Bronchial epithelial cell (primary cell): ENCODE results near the gene DMAC1. TPM values are rescaled to one million over a fixed set of nuclear protein-coding genes. Genes with fewer than 3 reads are reported as not detected.

Experiments
- DNase-seq: peaks from one replicate; pipeline ENCODE4 v3.0.0-alpha.2; 2010; ENCODE audit warnings: low read depth
- FAIRE-seq: peaks from 2 replicates; lab custom pipeline; 2011; peaks lifted over from hg19 to GRCh38; lab: Jason Lieb, UNC
- H3K27me3 ChIP-seq: 2 replicates; pipeline ENCODE4 v1.5.1; 2011; ENCODE audit warnings: low read length; ENCODE audit not compliant: control insufficient read depth, insufficient read depth
- H3K36me3 ChIP-seq: 2 replicates; pipeline ENCODE4 v1.5.1; 2011; ENCODE audit warnings: low read length; ENCODE audit not compliant: control insufficient read depth, insufficient read depth
- H3K4me3 ChIP-seq: 2 replicates; pipeline ENCODE4 v1.5.1; 2011; ENCODE audit warnings: mild to moderate bottlenecking, low read depth, low read length, control low read depth
- CTCF ChIP-seq: IDR thresholded peaks from 2 replicates; pipeline ENCODE4 v1.5.1; 2011; ENCODE audit warnings: mild to moderate bottlenecking, moderate library complexity, low read length, control low read depth, inconsistent platforms; ENCODE audit not compliant: insufficient read depth, severe bottlenecking
- total RNA-seq: library from RNA; depleted of rRNA; stranded (reverse); fragments of >200 nt; gene quantifications from 2 replicates; pipeline ENCODE4 v1.2.1, GENCODE V29; 2014

Gene DMAC1
- total RNA-seq, 1 donor from 2014 or later: 10.8 TPM

- Histone ChIP-seq H3K4me3 (no peak overlapping the region), H3K27me3 (no peaks in the 10 kb centered on the region), H3K36me3 (peaks cover 4% of the 10 kb centered on the region)
- no peak for TF ChIP-seq CTCF
- no peak for FAIRE-seq
- no peak for DNase-seq
Measured at GRCh38 chr9:7791394-7791793, 8.2 kb downstream of the DMAC1 start.

- TF ChIP-seq CTCF: no peak
- H3K27me3 ChIP-seq: no peaks in the 10 kb centered on the region
Measured at GRCh38 chr9:7790819-7791182, 8.8 kb downstream of the DMAC1 start.

GRCh38 chr9:7790022-7790818, 9.4 kb downstream of the DMAC1 start:
- FAIRE-seq (no peak), DNase-seq (no peak)
- peaks cover 1% of the 10 kb centered on the region for H3K36me3 ChIP-seq
- H3K4me3 ChIP-seq: no peak overlapping the region
- no peaks in the 10 kb centered on the region for H3K27me3 ChIP-seq
- TF ChIP-seq CTCF: no peak

More at GRCh38 chr9:7790819-7791182, 8.8 kb downstream of the DMAC1 start:
- FAIRE-seq: no peak
- peaks cover 3% of the 10 kb centered on the region for H3K36me3 ChIP-seq
- no peak overlapping the region for H3K4me3 ChIP-seq
- DNase-seq: no peak

GRCh38 chr9:7788772-7789171, 10.8 kb downstream of the DMAC1 start:
- Histone ChIP-seq H3K27me3 (no peaks in the 10 kb centered on the region), H3K36me3 (no peaks in the 10 kb centered on the region), H3K4me3 (no peak overlapping the region)
- no peak for TF ChIP-seq CTCF
- FAIRE-seq (no peak), DNase-seq (no peak)

- DNase-seq: no peak
- no peak for FAIRE-seq
- no peak overlapping the region for H3K4me3 ChIP-seq
- H3K27me3 ChIP-seq: no peaks in the 10 kb centered on the region
- H3K36me3 ChIP-seq: no peaks in the 10 kb centered on the region
- TF ChIP-seq CTCF: no peak
Measured at GRCh38 chr9:7785813-7786212, 13.8 kb downstream of the DMAC1 start.

GRCh38 chr9:7784472-7784871, 15.1 kb downstream of the DMAC1 start:
- H3K27me3 ChIP-seq: no peaks in the 10 kb centered on the region
- H3K4me3 ChIP-seq: no peak overlapping the region
- H3K36me3 ChIP-seq: no peaks in the 10 kb centered on the region
- TF ChIP-seq CTCF: no peak
- FAIRE-seq (no peak), DNase-seq (no peak)
